HL-60 (cell line): ENCODE results near the gene GRAMD4.

Experiments used
- CTCF ChIP-seq: IDR thresholded peaks from one replicate; pipeline ENCODE4 v1.5.1; 2011; ENCODE audit warnings: low read length, control low read depth, inconsistent platforms; ENCODE audit not compliant: insufficient read depth
- POLR2AphosphoS5 ChIP-seq: IDR thresholded peaks from 2 replicates; pipeline ENCODE4 v1.6.1; 2012; ENCODE audit warnings: low read depth

- TF ChIP-seq CTCF (no peak), POLR2AphosphoS5 (no peak)
These were observed 87.8 kb downstream of the GRAMD4 start for GRCh38 chr22:46707827-46708570.
